NCI-H146 treated with DMSO at 0.1 percent for 48 hours (cell line): ENCODE data around the gene MAPK8IP2.
"Not testable (repeated sequence)": the region's sequence is repeated elsewhere in the genome, so short reads cannot be mapped to it uniquely, and the experiment has no call there.

Experiments
- DNase-seq: peaks from one replicate; lab custom pipeline; 2025; ENCODE audit not compliant: unreplicated experiment; lab: John Stamatoyannopoulos, UW

Gene MAPK8IP2

DNA sequence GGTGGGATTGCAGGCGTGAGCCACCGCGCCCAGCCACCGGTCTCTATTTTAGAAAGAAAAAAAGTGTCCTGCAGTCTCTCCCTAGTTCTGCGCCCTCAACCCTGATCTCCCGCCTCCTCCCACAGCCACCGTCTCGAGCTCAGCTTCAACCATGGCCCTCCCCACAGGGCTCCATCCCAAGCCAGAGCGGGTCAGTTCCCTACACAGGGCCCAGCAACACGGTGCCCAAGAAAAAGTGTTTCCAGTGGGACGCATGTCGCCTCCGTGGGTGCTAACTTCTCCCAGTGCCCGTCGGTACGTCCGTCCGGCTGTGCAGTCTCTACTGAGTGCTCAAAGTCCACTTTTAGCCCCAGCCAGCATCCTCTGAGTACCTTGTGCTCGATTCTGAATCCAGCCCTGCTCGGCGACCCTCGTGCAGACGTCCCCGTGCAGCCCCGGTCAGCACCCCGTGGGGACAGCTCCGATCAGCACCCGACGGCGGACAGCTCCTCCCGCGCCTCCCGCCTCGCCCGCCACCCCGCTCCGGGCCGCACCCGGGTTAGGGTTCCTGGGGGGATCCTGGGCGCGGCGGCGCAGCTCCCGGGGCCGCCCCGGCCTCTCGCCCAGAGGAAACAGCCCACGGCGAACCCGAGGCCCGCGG lies 657 bp upstream of the MAPK8IP2 start:
- DNase-seq, result no peak

DNA sequence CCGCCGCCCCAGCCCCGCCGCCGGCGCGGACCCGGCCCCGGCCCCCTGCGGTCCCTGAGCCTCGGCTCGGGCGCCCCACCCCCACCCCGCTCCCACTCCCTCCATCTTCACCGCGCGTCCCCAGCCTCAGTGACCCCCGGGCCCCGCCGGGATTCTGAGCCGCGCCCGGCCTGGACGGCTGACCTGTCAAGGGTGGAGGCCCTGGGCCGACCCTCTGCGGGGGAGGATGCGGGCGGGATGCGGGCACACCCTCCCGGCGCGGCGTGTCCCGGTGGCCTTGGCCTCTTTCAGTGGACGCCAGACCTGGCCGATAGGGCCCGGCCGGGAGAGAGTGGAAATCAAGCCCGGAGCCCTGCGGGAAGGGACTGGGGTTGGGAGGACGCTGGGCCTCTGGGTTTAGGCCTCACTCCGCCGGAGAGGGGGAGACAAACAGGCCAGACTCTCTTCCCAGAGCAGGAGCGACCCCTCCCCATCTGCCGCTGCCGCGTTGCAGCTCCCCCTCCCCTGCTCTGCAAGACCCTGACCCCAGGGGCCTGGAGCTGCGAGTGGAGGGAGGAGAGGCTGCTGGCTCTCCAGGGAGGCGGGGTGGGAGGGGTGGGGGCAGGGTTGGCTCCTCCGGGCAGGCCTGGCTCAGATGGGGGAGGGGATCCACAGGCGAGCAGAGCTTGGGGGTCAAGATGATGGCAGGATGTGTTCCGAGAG lies 525 bp downstream of the MAPK8IP2 start:
- DNase-seq, result no peak

DNA sequence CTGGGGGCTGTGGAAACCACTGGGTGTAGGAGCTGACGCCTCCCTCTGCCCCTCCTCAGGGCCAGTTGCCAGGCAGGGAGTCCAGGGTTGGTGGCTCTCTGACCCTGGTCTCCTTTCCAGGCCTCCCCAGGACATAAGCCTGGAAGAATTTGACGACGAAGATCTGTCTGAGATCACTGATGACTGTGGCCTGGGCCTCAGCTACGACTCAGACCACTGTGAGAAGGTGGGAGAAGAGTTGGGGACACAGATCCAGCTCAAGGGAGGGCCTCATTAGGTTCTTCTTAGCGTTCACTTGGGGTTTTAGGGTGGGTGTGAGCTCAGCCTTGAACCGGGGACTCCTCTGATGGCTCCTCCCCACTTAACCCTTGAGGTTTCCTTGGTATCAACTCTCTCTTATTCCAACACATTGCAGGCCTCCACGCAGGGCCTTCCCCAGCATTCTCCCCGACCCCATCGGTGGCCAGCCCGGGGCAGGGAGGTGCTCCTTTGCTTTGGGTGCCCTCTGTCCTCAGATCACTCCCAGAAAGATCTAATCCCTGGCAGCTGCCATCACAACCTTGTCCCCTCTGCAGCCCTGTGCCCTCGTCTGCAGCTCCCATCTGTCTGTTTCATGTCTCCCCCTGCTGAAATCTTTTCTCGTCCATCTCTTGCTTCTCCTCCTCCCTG lies 1.2 kb downstream of the MAPK8IP2 start:
- DNase-seq, result no peak

DNA sequence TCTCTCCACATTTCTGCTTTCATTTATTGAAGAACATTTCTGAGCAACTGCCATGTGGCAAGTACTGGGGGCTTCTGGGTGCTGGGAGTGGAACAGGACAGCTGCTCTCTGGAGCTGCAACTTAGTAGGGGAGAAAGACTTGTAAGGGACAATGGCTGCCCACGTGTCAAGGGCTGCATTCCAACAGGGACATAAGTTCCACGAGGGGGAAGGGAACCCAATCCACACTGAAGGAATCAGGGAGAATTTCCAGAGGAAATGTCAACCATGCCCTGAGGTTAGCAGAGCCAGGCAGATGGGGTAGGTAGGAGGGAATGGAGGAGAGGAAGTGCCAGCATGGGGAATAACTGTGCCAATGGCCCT lies 1.7 kb downstream of the MAPK8IP2 start:
- no peak for DNase-seq

DNA sequence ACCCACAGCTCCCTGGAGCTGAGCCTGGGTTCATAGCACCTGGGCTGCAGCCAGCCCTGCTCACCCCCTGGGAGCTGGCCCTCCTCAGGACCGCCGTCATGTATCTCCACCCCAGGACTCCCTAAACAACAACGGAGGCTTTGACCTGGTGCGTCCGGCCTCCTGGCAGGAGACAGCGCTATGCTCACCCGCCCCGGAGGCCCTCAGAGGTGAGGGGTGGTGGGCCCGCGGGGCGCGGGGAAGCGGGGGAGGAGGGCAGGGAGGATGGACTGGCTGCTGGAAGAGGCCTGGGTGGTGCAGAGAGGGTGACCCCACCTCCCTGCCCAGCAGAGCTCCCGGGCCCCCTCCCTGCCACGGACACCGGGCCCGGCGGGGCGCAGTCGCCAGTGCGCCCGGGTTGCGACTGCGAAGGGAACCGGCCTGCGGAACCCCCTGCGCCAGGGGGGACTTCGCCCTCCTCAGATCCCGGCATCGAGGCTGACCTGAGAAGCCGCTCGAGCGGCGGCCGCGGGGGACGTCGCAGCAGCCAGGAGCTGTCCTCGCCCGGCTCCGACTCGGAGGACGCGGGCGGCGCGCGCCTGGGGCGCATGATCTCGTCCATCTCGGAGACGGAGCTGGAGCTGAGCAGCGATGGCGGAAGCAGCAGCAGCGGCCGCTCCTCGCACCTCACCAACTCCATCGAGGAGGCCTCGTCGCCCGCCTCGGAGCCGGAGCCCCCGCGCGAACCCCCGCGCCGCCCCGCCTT lies 3.1 kb downstream of the MAPK8IP2 start:
- no peak for DNase-seq

DNA sequence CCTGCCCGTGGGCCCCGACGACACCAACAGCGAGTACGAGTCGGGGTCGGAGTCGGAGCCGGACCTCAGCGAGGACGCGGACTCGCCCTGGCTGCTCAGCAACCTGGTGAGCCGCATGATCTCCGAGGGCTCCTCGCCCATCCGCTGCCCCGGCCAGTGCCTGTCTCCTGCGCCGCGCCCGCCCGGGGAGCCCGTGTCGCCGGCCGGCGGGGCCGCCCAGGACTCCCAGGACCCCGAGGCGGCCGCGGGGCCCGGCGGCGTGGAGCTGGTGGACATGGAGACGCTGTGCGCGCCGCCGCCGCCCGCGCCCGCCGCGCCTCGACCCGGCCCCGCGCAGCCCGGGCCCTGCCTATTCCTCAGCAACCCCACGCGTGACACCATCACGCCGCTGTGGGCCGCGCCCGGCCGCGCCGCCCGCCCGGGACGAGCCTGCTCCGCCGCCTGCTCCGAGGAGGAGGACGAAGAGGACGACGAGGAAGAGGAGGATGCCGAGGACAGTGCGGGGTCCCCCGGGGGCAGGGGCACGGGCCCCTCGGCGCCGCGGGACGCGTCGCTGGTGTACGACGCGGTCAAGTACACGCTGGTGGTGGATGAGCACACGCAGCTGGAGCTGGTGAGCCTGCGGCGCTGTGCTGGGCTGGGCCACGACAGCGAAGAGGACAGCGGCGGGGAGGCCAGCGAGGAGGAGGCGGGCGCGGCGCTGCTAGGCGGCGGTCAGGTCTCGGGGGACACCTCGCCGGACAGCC lies 3.8 kb downstream of the MAPK8IP2 start:
- no peak for DNase-seq

DNA sequence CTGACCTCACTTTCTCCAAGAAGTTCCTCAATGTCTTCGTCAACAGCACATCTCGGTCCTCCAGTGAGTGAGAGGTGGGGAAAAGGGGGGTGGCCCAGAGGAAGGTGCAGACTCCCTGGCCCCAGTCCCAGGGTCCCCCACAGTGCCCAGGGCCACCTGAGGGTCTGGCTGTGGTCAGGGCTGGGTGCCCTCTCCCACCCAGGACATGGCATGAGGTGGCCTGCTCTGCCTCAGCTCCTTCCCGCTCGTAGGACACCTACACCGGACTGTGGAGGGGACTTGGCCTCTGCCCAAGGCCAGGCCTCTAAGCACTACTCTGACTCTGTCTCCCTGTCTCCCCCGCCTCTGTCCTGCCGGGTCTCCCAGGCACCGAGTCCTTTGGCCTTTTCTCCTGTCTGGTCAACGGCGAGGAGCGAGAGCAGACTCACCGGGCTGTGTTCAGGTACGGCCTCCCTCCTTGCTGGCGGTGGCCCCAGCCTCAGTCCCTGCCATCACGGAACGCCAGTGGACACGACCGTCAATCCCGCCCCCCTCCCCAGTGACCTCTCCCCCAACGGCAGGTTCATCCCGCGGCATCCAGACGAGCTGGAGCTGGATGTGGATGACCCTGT lies 4.5 kb downstream of the MAPK8IP2 start:
- DNase-seq, result no peak

DNA sequence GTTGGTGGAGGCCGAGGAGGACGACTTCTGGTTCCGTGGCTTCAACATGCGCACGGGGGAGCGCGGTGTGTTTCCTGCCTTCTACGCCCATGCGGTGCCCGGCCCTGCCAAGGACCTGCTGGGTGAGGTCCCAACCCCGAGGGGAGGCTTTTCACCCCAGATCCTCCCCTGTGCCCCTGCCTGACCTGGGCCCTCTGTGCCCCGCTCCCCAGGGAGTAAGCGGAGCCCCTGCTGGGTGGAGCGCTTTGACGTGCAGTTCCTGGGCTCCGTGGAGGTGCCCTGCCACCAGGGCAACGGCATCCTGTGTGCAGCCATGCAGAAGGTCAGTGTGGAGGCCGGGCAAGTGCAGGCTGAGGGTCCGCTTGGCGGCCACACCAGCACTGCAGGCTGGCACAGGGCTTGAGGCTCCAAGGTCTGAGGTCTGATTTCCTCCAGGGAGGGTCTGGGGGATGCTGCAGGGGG lies 5.1 kb downstream of the MAPK8IP2 start:
- DNase-seq, result no peak

DNA sequence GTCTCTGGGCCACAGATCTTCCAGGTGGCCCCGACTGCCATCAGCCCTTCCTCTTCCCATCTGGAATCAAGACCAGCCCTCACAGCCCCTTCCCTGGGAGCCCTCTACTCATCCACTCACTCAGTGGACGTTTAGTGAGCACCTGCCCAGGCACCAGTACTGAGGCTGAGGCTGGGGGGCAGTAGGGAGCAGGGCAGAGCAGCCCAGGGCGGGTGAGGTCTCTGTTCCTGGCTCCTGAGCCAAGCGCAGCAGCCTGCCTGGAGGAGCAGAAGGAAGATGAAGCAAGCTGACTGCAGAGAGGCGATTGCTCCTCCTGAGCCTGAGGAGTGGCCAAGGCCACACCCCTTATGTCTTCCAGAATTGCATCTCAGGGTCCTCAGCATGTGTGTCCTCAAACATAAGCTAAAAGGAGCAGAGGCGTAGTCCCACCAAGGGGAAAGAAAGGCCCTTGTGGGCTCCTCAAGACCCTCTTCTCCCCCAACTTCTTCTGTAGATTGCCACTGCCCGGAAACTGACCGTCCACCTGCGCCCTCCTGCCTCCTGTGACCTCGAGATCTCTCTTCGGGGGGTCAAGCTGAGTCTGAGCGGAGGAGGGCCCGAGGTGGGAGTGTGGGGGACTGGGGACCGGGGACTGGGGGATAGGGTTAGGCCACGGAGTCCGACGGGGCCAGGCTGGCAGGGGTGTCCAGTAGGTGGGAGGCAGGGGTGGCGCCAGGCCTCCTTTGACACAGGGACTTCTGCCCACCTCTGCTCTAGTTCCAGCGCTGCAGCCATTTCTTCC lies 5.8 kb downstream of the MAPK8IP2 start:
- DNase-seq, result no peak

DNA sequence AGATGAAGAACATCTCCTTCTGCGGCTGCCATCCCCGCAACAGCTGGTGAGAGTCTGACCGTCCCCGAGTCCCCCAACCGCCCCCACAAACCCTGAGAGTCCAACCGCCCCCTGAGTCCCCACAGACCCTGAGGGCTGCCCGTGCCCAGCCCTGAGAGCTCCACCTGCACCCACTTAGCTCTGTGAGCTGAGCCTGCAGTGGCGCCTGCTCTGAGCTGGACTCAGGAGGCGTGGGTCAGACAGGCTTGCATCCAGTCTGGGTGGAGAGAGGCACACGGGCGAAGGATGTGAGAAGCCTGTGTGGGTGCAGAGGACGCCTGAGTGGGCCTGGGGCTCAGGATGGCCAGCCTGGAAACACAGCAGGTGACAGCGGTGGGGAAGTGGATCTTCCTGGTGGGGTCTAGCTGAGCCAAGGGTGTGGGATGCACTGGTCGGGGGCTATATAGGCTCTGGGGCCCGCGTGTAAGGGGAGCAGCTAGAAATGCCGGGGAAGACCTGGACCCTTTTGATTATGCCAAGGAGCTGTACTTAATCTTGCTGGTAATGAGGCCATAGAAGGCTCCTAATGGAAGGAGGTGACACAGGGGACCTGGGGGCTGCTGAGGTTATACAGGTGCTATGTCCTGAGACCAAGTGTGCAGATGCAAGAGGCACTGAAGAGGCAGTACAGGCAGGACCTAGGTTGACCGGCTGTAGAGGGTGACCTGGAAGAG lies 6.5 kb downstream of the MAPK8IP2 start:
- DNase-seq, result no peak

DNA sequence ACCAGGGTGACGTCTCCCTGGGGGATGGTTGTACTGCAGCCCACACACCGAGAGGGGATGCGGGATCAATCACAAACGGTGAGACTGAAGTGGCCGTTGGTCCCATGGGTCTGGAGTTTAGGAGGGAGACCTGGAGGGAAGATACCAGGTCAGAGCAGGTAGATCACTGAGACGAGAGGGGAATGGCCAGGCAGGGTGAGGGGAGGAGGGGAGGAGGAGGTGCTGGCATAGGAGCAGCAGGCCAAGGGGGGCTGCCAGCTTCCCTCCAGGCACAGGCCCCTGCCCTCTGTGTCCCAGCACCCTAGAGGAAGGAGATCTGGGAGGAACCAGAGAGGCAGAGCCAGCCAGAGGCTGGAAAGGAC lies 7.0 kb downstream of the MAPK8IP2 start:
- no peak for DNase-seq

DNA sequence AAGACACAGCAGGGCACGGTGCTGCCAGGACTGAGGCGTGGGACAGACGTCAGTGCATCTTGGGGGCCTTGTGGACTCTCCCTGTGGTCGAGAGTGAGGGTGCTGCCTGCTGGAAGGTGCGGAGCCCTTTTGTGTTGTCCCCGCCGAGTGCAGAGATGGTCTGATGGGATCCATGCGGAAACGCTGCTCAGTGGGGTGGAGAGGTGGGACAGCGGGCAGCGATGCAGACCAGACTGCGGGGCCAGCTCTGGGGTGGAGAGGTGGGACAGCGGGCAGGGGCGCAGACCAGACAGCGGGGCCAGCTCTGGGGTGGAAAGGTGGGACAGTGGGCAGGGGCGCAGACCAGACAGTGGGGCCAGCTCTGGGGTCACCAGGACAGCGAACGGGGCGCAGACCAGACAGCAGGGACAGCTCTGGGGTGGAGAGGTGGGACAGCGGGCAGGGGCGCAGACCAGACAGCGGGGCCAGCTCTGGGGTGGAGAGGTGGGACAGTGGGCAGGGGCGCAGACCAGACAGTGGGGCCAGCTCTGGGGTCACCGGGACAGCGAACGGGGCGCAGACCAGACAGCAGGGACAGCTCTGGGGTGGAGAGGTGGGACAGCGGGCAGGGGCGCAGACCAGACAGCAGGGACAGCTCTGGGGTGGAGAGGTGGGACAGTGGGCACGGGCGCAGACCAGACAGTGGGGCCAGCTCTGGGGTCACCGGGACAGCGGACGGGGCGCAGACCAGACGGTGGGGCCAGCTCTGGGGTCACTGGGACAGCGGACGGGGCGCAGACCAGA lies 7.7 kb downstream of the MAPK8IP2 start:
- DNase-seq, result not testable (repeated sequence)

DNA sequence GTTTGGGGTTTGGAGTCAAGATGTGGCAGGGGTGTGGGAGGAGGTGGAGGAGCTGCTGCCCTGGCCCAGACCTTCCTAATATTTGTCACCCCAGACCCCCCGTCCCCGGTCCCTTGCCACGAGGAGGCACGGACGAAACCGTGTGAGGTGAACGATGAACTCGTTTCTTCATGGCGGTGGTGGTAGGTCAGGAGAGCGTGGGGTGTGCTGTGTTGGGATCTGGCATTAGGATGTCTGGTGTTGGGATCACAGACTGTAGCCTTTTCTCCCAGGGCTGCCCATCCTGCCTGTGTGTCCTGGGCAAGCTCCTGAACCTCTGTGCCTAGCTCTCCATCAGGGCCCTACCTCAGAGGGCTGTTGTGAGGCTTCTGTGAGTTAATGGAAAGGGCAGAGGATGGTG lies 8.4 kb downstream of the MAPK8IP2 start:
- no peak for DNase-seq

DNA sequence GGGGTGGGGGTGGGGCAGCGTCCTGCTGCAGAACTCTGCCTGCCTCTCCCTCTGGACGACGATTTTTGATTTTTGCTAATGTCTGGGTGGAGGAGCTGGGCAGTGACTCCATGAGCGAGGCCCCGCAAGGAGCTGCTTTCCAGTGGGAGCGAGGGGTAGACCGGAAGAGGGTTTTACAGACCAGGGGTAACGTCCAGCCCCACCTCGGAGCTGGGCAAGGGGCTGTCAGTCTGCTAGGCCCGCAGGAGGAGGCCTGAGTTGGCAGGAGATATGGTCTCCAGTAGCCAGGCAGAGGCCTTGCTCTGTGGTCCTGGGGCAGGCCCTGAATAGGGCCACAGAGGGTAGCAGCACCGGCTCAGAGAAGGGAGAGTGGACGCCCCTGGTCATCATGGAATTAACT lies 9.0 kb downstream of the MAPK8IP2 start:
- no peak for DNase-seq

DNA sequence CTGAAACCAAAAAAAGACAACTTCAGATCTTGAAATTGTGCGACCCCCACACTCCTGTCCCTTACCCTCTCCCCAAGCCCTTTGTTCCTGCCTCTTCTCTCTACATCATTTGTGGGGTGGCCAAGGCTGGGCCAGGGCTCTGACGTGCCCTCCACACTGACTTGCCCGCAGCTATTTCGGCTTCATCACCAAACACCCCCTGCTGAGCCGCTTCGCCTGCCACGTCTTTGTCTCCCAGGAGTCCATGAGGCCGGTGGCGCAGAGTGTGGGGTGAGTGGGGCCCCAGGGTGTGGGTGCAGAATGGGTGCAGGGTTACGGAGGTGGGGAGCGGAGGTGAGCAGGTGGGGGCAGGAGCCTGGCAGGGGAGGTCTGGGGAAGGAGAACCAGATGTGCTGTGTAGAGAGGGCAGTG lies 9.5 kb downstream of the MAPK8IP2 start:
- no peak for DNase-seq

DNA sequence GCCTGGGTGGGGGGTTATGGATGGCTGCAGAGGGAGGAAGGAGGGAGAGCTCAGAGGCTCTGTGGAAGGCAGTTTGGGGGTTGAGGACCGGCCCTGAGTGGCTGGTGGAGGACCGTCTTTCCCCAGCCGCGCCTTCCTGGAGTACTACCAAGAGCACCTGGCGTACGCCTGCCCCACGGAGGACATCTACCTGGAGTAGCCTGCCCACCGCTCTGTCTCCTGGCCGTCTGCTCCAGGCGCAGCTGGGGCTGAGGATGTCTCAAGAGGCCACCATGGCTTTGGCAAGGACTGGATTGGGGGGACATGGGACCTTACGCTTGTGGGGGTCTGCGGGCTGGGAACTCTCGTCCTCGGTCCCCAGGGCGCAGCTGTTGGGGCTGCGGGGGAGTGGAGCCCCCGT lies 10.0 kb downstream of the MAPK8IP2 start:
- DNase-seq, result no peak

DNA sequence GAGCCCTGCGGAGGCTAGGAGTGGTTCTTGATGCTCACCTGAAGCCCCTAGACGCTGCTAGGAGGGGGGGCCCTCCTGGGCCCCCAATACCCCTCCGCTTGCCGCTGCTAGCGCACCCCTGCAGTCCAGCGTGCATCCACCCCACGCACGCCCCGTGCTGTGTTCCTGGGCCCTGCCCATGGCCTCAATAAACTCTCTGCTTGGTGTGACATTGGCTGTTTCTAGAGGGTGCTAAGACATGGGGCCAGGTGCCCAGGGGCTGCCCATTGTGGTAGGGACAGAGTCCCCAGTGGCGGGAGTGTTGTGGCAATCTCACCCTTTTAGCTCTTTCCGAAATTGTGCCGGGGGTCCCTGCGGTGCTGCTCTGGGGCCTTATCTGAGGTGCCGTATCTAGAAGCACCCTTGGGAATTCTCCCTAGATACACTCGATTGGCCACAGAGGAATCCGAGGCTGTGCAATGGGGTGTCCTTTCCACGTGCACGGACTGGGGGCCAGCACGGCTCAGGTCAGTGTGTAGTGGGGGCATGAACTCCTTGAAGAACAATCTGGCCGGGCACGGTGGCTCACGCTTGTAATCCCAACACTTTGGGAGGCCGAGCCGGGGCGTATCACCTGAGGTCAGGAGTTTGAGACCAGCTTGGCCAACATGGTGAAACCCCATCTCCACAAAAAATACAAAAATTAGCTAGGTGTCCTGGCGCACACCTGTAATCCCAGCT lies 10.9 kb downstream of the MAPK8IP2 start:
- no peak for DNase-seq

DNA sequence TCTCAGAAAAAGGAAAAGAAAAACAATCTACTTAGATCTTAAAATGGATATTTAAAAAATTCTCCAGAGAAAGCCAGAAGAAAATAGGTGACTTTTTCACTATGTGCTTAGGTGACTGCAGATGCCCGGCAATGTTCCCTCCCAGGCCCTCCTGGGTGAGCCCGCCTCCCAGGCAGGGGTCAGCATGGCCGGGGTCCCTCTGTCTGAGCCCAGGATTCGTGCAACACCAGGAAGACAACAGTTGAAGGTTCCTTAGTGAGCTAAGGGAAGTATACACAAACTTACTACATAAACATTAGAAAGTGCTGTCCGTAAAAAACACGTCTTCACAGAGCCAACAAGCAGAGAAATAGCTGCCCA lies 11.6 kb downstream of the MAPK8IP2 start:
- no peak for DNase-seq
